Nephron progenitor cell (in vitro differentiated cells): Measurements from ENCODE around the gene TSKS.

Experiments
- DNase-seq: peaks from one replicate; pipeline ENCODE4 v3.0.0; 2021
- H3K27ac Mint-ChIP-seq: 2 replicates; pipeline ENCODE4 v1.8.0; 2021; ENCODE audit warnings: mild to moderate bottlenecking, moderate library complexity, mixed read lengths
- H3K27me3 Mint-ChIP-seq: 2 replicates; pipeline ENCODE4 v1.8.0; 2021; ENCODE audit warnings: mild to moderate bottlenecking, low read depth, mixed read lengths; ENCODE audit not compliant: poor library complexity
- H3K36me3 Mint-ChIP-seq: 2 replicates; pipeline ENCODE4 v1.8.0; 2021; ENCODE audit warnings: low read depth, mixed read lengths
- H3K4me1 Mint-ChIP-seq: 2 replicates; pipeline ENCODE4 v1.8.0; 2021; ENCODE audit warnings: mixed read lengths
- H3K4me3 Mint-ChIP-seq: 2 replicates; pipeline ENCODE4 v1.8.0; 2021; ENCODE audit warnings: mild to moderate bottlenecking, moderate library complexity, mixed read lengths
- H3K9me3 Mint-ChIP-seq: 2 replicates; pipeline ENCODE4 v1.8.0; 2021; ENCODE audit warnings: mild to moderate bottlenecking, moderate library complexity, mixed read lengths
- TF ChIP-seq, protein P1 (sequence below): fragments of 200-600 bp; sonication (generic); IDR thresholded peaks from 2 replicates; pipeline ENCODE4 v1.5.0; 2021; ENCODE audit warnings: antibody characterized with exemption

The TSKS gene

DNA sequence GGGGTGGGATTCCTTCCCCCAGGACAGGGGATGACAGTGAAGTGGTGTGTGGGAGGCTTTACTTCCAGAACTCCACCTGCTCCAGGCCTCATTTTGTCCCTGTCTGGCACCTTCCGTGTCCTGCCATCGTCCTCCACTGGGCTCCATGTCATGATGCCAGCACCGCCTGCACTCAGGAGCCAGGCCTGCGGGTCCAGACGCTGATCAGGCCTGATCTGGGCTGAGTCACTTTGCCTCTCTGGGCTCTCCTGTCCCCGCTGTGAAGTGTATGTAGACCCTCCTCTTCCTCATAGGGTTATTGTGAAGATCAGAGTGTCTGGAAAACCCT is 40.4 kb upstream of the TSKS start:
- peaks cover 30% of the 10 kb centered on the region for H3K36me3 Mint-ChIP-seq
- peak overlapping the region; percentile 44 for H3K27ac Mint-ChIP-seq
- DNase-seq = no peak
- H3K4me3 Mint-ChIP-seq = no peak overlapping the region
- TF ChIP-seq, protein P1, sequence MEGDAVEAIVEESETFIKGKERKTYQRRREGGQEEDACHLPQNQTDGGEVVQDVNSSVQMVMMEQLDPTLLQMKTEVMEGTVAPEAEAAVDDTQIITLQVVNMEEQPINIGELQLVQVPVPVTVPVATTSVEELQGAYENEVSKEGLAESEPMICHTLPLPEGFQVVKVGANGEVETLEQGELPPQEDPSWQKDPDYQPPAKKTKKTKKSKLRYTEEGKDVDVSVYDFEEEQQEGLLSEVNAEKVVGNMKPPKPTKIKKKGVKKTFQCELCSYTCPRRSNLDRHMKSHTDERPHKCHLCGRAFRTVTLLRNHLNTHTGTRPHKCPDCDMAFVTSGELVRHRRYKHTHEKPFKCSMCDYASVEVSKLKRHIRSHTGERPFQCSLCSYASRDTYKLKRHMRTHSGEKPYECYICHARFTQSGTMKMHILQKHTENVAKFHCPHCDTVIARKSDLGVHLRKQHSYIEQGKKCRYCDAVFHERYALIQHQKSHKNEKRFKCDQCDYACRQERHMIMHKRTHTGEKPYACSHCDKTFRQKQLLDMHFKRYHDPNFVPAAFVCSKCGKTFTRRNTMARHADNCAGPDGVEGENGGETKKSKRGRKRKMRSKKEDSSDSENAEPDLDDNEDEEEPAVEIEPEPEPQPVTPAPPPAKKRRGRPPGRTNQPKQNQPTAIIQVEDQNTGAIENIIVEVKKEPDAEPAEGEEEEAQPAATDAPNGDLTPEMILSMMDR = no peak
- H3K9me3 Mint-ChIP-seq = no peaks in the 10 kb centered on the region
- H3K27me3 Mint-ChIP-seq = peaks cover 6% of the 10 kb centered on the region
- H3K4me1 Mint-ChIP-seq = peaks cover 37% of the 10 kb centered on the region

DNA sequence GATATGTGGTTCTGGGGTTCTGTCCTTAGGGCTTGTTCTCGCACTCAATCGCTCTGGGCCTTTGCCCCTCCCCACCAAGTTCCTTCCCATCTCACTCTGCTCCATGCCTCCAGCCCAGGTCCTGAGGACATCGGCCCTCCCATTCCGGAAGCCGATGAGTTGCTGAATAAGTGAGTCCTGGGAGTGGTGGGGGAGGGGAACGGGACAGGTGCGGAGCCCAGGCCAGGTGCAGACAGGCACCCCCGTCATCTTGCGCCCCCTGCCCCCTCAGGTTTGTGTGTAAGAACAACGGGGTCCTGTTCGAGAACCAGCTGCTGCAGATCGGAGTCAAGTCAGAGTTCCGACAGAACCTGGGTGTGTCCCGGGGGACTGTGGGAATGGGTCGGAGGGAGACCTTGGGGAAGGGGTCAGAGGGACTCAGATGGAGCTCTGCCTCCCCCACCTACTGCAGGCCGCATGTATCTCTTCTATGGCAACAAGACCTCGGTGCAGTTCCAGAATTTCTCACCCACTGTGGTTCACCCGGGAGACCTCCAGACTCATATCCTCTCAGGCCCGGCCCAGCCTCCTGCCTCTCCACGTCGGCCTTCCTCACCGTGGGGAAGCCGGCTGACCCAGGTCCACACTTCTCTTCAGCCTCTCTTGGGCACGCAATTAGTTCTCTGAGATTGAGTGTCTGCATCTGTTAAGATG is 39.9 kb upstream of the TSKS start:
- peaks cover 32% of the 10 kb centered on the region for H3K36me3 Mint-ChIP-seq

DNA sequence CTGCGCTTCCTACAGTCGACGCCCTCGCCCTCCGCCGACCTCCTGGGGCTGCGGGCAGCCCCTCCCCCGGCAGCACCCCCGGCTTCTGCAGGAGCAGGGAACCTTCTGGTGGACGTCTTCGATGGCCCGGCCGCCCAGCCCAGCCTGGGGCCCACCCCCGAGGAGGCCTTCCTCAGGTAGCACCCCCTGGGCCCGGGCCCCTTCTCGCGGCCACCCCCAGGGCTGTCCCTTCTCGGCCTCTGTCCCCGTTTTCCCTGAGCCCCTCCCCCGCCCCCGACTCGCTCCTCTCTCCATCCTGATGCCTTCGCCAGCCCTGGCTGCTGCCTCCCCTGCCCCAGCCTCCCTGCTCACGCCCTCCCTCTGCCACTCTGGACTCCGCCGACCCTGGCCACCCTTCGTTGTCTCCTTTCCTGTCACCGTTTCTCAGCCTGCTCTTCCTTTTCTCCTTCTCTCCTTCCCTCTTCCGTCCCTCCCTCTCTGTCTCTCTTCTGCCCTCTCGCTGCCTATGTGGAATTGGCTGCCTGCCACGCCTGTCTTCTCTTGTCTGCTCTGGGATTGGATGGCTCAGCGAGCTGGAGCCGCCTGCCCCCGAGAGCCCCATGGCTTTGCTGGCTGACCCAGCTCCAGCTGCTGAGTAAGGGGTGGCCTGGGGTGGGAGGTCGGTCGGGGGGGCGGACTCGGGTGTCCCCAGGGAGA is 39.0 kb upstream of the TSKS start:
- peaks cover 6% of the 10 kb centered on the region for H3K27me3 Mint-ChIP-seq

More for the DNA sequence above, 39.9 kb upstream of the TSKS start:
- Mint-ChIP-seq H3K27me3 (peaks cover 6% of the 10 kb centered on the region), H3K4me3 (peak overlapping the region; percentile 81), H3K4me1 (peaks cover 32% of the 10 kb centered on the region), H3K9me3 (no peaks in the 10 kb centered on the region), H3K27ac (peak overlapping the region; percentile 44)
- TF ChIP-seq, protein P1 = no peak
- no peak for DNase-seq

DNA sequence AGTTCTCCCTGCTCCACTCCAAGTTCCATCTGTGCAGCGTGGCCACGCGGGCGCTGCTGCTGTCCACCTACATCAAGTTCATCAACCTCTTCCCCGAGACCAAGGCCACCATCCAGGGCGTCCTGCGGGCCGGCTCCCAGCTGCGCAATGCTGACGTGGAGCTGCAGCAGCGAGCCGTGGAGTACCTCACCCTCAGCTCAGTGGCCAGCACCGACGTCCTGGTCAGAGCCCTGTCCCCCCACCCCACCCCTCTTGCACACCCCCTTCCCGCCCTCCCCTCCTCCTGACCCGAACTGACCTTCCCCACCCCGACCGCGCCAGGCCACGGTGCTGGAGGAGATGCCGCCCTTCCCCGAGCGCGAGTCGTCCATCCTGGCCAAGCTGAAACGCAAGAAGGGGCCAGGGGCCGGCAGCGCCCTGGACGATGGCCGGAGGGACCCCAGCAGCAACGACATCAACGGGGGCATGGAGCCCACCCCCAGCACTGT is 38.3 kb upstream of the TSKS start:
- H3K9me3 Mint-ChIP-seq = no peaks in the 10 kb centered on the region
- H3K36me3 Mint-ChIP-seq = peaks cover 43% of the 10 kb centered on the region
- H3K4me1 Mint-ChIP-seq = peaks cover 28% of the 10 kb centered on the region
- peak overlapping the region; percentile 34 for H3K4me3 Mint-ChIP-seq
- DNase-seq = no peak
- TF ChIP-seq, protein P1 = no peak
- peaks cover 6% of the 10 kb centered on the region for H3K27me3 Mint-ChIP-seq
- H3K27ac Mint-ChIP-seq = no peak overlapping the region

More for the DNA sequence above, 39.0 kb upstream of the TSKS start:
- Mint-ChIP-seq H3K36me3 (peaks cover 40% of the 10 kb centered on the region), H3K9me3 (no peaks in the 10 kb centered on the region), H3K4me1 (peaks cover 29% of the 10 kb centered on the region), H3K27ac (peak overlapping the region; percentile 58), H3K4me3 (peak overlapping the region; percentile 81)
- peak; percentile 80 for DNase-seq
- TF ChIP-seq, protein P1 = no peak

DNA sequence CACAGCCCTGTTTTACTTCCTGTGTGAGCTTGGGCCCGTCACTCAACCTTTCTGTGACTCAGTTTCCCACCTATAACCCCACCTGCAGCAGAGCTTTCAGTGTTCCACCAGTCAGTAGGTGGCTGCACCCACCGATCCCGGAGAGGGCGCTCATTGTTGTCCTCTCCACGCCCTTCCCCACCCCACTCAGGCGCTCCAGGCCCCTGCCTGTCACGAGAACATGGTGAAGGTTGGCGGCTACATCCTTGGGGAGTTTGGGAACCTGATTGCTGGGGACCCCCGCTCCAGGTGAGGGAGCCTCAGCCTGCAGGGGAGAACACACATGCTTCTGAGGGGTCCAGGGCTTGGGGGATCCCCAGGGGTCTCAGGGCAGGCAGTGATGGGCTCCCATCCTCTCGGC is 37.7 kb upstream of the TSKS start:
- no peak for DNase-seq
- H3K27ac Mint-ChIP-seq = peak overlapping the region; percentile 48
- peaks cover 40% of the 10 kb centered on the region for H3K36me3 Mint-ChIP-seq
- TF ChIP-seq, protein P1 = no peak
- peak overlapping the region; percentile 32 for H3K4me3 Mint-ChIP-seq
- H3K27me3 Mint-ChIP-seq = peaks cover 6% of the 10 kb centered on the region
- no peaks in the 10 kb centered on the region for H3K9me3 Mint-ChIP-seq
- H3K4me1 Mint-ChIP-seq = peaks cover 23% of the 10 kb centered on the region
